Inferior parietal cortex (tissue), 1 donor: ENCODE data around the gene NID1.

Experiments used
- DNase-seq: peaks from one replicate; pipeline ENCODE4 v3.0.0-alpha.2; 2016; ENCODE audit errors: extremely low spot score

NID1 gene, protein sequence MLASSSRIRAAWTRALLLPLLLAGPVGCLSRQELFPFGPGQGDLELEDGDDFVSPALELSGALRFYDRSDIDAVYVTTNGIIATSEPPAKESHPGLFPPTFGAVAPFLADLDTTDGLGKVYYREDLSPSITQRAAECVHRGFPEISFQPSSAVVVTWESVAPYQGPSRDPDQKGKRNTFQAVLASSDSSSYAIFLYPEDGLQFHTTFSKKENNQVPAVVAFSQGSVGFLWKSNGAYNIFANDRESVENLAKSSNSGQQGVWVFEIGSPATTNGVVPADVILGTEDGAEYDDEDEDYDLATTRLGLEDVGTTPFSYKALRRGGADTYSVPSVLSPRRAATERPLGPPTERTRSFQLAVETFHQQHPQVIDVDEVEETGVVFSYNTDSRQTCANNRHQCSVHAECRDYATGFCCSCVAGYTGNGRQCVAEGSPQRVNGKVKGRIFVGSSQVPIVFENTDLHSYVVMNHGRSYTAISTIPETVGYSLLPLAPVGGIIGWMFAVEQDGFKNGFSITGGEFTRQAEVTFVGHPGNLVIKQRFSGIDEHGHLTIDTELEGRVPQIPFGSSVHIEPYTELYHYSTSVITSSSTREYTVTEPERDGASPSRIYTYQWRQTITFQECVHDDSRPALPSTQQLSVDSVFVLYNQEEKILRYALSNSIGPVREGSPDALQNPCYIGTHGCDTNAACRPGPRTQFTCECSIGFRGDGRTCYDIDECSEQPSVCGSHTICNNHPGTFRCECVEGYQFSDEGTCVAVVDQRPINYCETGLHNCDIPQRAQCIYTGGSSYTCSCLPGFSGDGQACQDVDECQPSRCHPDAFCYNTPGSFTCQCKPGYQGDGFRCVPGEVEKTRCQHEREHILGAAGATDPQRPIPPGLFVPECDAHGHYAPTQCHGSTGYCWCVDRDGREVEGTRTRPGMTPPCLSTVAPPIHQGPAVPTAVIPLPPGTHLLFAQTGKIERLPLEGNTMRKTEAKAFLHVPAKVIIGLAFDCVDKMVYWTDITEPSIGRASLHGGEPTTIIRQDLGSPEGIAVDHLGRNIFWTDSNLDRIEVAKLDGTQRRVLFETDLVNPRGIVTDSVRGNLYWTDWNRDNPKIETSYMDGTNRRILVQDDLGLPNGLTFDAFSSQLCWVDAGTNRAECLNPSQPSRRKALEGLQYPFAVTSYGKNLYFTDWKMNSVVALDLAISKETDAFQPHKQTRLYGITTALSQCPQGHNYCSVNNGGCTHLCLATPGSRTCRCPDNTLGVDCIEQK

GRCh38 chr1:236064674-236065508 lies at the start of gene NID1:
Gene NID1 (minus strand): TSS chr1:236065090. CDS start chr1:236065079, 11 bp downstream.
- DNase-seq: no peak

GRCh38 chr1:236114076-236114747 lies 49.3 kb upstream of the NID1 start:
- no peak for DNase-seq

GRCh38 chr1:236113324-236114032 lies 48.6 kb upstream of the NID1 start:
- DNase-seq: no peak

DNA sequence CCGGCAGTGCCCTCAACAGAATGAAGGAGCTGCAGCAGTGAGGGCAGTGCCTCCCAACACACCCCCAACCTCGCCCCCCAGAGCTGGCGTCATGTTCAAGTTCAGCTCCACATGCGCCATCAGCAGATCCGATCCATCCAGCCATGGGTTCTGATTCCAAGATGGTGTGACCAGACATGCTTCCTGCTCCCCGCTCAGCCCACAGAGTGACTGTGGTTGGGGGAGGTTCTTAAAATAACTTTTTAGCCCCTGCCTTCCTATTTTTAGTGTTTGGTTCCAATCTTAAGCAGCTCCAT lies 47.4 kb upstream of the NID1 start:
- DNase-seq: no peak

DNA sequence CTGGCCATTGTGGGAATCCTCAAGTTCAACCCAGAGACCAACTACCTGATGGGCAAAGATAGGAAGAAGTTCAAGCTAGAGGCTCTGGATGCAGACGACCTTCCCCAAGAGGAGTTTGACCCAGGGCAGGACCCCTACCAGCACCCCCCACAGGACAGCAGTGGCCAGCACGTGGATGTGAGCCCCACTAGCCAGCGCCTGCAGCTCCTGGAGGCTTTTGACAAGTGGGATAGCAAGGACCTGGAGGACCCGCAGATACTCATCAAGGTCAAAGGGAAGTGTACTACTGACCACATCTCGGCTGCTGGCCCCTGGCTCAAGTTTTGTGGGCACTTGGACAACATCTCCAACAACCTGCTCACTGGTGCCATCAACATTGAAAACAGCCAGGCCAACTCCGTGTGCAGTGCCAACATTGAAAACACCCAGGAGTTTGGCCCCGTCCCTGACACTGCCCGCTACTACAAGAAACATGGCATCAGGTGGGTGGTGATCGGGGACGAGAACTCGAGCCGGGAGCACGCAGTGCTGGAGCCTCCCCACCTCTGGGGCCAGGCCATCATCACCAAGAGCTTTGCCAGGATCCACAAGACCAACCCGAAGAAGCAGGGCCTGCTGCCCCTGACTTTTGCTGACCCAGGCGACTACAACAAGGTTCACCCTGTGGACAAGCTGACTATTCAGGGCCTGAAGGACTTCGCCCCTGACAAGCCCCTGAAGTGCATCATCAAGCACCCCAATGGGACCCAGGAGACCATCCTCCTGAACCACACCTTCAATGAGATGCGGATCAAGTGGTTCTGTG lies 46.8 kb upstream of the NID1 start:
- DNase-seq: no peak

- DNase-seq: no peak
Observed at GRCh38 chr1:236110137-236110536, 45.2 kb upstream of the NID1 start.

DNA sequence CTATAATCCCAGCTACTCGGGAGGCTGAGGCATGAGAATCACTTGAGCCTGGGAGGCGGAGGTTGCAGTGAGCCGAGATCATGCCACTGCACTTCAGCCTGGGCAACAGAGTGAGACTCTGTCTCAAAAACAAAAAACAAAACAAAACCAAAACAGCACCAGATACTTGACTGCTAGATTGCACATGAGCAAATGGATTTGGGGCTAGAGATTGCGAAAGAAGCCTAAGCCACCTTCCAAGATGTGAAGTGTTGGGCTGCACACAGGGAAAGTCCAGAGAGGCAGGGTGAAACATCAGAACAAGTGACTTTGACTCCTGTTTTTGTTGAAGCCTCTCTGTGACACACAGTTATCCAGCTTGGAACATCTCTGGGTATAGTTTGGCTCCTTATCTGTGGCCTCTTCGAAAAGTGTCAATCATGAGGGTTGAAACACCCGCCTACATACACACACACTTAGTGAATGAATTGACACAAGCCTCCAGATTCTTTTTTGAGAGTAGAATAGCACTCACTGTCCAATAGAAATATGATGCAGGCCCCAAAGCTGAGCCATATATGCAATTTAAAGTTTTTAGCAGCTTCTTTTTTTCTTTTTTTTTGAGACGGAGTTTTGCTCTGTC lies 43.2 kb upstream of the NID1 start:
- DNase-seq: no peak

GRCh38 chr1:236107121-236107907 lies 42.4 kb upstream of the NID1 start:
- DNase-seq: no peak

DNA sequence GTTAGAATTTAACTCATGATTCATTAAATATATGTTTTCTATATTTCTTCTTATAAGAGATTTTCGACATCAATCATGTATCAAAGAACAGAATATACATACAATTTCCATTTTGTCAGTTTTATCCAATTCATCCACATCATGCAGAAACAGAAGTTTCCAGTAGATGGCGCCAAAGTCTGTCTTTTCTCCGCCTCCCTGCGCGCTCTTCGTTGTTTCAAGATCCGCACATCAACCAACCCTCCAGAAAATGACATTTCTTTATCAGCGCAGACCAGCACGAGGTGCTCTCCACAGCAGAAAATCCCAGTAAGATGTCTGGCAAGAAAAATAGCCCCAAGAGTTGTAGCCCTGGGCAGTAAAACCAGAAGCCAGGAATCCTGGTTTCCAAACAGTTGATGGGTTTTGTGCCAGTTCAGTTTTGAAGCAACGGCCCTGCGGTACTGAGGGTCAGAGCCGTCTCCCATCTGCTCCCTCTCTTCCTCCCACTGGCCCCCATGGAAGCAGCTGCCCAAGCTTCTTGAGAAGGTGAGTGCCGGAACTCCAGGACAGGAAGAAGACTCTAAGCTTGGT lies 38.8 kb upstream of the NID1 start:
- DNase-seq: peak; percentile 90

DNA sequence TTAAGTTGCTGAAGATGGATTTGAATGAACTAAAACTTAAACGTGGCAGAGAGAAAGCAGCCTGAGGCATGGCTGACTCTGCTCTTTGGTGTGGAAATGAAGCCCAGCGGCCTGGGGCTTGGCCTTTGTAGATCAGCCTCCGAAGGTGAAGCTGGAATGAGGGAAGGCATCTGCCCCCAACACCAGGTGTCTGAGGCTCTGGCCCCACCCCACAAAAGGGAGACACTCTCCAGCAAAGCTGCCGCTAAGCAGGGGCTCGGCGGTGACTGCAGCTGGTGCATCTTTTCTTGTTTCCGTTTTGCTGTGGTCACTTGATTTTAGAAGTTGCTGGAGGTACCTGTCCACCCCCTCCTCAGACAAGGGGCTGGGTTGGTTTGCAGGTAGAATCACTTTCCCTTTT lies 38.2 kb upstream of the NID1 start:
- no peak for DNase-seq

GRCh38 chr1:236102611-236103010 lies 37.7 kb upstream of the NID1 start:
- no peak for DNase-seq

DNA sequence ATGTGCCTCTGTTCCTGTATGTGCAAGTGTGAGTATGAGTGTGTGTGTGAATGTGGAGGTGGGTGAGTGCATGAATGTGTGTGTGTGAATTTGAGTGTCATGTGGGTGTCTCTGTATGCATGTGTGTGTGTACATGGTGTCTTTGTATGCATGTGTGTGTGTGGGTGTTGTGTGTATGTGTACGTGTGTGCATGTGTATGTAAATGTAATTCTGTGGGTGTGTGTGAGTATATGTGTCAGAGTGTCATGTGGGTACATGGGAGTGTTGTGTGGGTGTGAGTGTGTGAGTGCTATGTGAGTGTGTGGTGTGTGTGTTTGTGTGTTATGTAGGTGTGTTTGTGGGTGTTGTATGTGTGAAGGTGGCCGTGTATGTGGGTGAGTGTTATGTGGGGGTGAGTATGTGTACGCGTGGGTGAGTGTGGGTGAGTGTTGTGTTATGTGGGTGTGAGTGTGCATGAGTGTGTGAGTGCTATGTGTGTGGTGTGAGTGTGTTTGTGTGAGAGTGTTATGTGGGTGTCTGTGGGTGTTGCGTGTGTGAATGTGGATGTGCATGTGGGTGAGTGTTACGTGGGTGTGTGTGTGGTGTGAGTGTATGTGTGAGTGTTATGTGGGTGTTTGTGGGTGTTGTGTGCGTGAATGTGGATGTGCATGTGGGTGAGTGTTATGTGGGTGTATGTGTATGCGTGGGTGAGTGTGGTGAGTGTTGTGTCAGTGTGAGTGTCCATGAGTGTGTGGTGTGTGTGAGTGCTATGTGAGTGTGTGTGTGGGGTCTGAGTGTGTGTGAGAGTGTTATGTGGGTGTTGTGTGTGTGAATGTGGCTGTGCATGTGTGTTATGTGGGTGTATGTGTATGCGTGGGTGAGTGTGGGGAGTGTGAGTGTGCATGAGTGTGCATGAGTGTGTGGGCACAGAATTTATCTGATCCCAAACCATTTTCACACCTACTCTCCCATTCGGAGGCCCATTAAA lies 36.6 kb upstream of the NID1 start:
- no peak for DNase-seq

- DNase-seq: no peak
Observed at GRCh38 chr1:236100799-236101198, 35.9 kb upstream of the NID1 start.

DNA sequence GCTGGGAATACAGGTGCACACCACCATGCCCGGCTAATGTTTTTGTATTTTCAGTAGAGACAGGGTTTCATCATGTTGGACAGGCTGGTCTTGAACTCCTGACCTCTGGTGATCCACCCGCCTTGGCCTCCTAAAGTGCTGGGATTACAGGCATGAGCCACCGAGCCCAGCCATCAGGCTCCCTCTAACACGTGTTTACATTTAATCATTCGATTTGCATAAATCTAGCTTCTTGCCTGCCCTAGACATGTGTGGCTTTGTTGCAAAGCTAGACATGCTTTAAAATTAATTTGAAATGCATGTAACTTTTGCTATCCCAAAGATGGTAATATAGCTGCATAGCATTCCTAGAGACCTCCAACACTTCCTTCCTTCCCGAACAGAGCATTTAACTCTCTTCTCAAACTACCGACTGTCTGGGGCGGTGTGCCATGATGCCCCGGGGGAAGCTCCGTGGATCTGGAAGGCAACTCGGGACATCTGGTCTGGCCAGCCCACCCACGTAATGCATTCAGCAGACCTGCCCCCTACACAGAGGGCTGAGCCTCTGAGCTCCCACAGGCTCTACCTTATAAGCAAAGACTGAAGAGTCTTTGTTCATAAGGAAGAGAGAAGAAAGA lies 34.6 kb upstream of the NID1 start:
- no peak for DNase-seq

GRCh38 chr1:236098267-236098666 lies 33.4 kb upstream of the NID1 start:
- DNase-seq: no peak
